Stimulated activated naive CD4-positive, alpha-beta T cell (primary cell): ENCODE results near the gene MGRN1.
"Not testable (repeated sequence)": the region's sequence is repeated elsewhere in the genome, so short reads cannot be mapped to it uniquely, and the experiment has no call there.

Experiments
- DNase-seq, 6 experiments: peaks; one replicate each; lab custom pipeline; 2025; lab: John Stamatoyannopoulos, UW

The MGRN1 gene

GRCh38 chr16:4734730-4735535 is 110.3 kb downstream of the MGRN1 start:
- peak; percentile 80 to 95 (median 90) for DNase-seq

- DNase-seq: no peak
These were observed 111.9 kb downstream of the MGRN1 start for GRCh38 chr16:4736546-4736945.

- no peak for DNase-seq
These were observed 112.9 kb downstream of the MGRN1 start for GRCh38 chr16:4737545-4737944.

GRCh38 chr16:4738370-4738769 is 113.7 kb downstream of the MGRN1 start:
- DNase-seq: not testable (repeated sequence)
